IPS DF 4.7 (cell line): ENCODE results near the gene RHBDF1.

ENCODE experiments used
- DNase-seq: peaks from one replicate; pipeline ENCODE4 v3.0.0-alpha.2; 2013; ENCODE audit warnings: low spot score; ENCODE audit errors: extremely low read depth

Gene RHBDF1

DNA sequence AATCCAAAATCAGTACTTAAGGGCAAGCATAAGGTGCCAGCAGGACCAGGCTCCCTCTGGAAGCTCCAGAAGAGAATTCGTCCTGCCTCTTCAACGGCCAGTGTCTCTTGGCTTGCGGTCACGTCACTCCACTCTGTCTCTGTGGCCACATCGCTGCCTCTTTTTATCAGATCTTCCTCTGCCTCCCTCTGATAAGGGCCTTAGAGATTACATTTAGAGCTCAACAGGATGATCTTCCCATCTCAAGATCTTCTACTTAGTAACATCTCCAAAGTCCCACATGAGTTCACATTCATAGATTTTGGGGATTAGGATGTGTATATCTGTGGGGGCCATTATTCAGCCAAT, 22.5 kb upstream of the RHBDF1 start:
- DNase-seq = no peak

DNA sequence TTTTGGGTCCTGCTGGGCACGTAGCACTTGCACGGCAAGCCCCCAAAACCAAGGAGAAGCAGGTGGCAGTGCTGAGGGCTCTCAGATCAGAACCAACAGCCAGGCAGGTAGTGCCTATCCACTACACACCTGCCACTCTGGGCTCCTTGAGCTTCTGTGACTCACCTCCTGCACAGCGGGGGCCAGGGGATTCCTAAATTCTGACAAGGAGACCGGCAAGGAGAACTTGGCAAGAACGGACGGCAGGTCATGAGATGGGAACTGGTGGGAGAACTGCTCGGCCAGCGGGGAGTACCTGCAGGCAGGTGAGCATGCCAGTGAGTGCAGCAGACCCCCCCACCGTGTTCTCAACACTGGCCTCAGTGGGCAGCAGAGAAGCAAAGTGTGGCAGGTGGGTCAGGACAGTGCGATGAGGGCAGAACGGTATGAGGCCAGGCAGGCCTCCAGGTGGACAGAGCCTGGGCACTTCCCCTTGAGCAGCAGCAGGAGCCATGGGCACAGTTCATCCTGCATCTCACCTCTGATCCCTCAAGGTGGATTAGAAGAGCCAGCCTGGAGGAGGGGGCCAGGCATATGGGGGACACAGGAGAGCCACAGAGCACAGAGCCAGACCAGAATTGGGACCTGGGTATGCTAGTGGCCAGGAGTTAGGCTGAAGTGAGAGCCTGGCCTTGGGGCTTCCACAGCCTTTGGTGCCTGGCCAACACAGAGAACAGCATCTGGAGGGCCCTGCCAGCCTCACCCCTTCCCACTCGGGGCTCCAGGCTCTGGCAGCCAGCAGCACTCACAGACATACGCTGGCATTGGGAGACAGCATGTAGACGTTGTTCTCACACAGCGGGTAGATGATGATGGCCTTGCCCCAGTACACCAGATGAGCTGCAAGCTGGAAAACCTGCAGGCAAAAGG, 20.3 kb upstream of the RHBDF1 start:
- DNase-seq = no peak

DNA sequence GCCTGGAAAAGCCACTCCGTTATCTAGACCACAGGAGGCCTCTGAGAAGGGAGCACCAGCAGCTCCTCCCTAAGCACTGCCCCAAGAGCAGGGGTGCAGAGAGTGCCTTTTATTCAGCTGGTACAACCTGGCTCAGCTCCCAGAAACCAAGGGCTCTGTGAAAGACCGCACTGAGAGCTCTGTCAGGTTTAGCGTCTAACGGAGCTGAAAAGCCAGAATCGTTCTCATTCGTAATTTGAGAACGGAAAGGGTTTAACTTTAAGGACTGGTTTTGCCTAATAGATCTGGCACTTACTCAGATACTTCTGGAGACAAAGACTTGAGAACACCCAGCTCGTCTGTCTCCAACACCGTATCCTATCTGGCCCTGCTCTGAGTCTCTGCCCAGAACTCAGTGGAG, 19.1 kb upstream of the RHBDF1 start:
- DNase-seq = no peak

DNA sequence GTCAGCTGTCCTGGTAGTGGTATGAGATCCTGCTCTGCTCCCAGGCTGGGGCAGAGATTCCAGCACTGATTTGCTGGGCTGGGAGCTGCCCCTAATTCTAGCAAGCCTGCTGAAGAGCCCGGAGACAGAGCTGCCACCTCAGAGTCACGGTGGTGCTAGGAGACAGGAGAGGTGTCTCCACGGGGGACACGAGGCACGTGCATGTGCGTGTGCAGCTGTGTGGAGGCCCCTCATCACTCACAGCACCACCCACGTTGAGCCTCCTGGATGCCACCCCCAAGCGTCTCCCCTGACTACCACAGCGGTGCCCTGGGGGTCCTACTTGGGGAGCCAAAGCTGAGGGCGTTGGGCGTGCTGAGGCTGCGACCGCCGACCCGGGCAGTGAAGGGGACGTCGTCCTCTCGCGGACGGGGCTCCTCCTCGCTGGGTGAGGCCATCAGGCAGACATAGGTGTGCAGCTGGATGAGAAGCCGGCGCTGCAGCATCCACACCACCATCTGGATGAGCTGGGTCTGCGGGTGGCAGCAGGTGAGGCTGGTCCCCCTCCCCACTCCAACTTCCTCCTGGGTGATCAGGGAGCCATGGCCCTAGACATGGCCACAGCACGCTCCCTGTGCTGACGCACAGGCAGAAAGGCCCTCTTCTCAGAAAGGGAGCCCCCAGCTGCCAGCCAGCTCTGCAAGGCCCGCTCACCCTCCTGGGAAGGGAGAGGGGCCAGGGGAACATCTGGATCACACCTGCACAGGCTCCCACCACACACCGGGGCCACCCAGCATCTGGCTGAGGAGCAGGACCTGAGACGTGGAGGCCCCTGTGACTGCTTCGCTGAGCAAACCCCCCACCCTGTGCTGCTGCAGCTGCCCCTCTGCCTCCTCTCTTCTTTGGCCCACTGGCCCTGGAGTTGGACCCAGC, 17.2 kb upstream of the RHBDF1 start:
- no peak for DNase-seq

DNA sequence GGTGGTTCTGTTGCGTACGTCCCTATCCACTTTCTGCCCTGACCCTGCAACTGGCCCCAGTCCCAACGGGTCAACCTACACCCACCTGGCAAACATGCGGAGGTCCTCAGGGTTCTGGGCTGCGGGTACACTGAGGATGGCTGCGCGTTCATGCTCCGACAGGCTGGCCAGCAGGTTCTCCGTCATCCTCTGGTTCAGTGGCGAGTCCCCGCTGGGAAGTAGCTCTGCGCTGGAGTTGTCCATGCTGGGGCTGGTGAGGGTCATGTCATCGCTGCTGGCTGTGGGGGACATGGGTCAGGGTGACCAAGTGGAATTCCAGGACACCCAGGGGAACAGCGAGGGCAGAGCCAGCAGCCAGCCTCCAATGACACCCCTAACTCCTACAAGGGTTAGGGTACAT, 16.2 kb upstream of the RHBDF1 start:
- no peak for DNase-seq

DNA sequence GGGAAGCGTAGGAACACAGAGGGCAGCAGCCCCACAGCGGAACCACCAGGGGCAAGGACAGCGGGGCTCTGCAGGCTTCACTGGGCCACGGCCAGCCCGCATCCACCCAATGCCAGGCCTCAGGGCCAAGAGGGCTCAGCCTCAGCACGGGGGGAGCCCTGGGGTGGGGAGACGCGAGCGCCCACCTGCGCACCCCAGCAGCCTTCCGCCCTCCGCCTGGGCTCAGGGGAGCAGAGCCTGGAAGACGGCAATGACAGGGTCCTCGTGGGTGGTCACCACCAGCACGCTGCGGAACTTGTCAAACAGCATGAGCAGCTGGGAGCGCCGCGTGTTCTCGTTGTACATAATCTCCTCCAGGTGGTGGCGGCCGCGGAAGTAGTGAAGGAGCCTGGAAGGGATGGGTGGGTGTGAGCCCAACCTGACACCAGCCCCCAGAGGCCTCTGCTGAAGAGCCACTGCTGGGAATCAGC, 14.1 kb upstream of the RHBDF1 start:
- no peak for DNase-seq

DNA sequence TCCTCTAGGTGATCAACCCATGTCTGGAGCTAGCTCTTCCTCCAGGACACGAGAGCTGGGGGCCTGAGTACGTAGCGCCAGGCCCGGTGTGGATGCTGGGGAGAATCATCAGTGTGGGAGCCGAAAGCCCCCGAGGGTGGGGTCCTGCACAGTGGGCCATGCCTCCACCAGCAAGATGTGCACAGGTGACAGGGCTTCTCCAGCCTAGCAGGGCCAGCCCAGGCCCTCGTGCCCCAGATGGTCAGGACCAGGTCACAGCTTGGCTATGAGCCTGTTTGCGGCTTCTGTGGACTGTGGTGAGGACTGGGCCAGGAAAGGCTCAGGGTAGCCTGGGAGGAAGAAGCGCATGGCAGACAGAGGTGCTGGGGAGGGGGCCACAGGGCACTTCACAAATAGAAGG, 13.4 kb upstream of the RHBDF1 start:
- no peak for DNase-seq

DNA sequence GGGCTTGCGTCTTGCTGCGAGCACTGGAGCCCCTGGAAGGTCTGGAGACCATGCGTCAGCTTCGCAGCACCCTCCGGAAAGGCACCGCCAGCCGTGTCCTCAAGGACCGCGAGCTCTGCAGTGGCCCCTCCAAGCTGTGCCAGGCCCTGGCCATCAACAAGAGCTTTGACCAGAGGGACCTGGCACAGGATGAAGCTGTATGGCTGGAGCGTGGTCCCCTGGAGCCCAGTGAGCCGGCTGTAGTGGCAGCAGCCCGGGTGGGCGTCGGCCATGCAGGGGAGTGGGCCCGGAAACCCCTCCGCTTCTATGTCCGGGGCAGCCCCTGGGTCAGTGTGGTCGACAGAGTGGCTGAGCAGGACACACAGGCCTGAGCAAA, 13.0 kb upstream of the RHBDF1 start:
- no peak for DNase-seq

DNA sequence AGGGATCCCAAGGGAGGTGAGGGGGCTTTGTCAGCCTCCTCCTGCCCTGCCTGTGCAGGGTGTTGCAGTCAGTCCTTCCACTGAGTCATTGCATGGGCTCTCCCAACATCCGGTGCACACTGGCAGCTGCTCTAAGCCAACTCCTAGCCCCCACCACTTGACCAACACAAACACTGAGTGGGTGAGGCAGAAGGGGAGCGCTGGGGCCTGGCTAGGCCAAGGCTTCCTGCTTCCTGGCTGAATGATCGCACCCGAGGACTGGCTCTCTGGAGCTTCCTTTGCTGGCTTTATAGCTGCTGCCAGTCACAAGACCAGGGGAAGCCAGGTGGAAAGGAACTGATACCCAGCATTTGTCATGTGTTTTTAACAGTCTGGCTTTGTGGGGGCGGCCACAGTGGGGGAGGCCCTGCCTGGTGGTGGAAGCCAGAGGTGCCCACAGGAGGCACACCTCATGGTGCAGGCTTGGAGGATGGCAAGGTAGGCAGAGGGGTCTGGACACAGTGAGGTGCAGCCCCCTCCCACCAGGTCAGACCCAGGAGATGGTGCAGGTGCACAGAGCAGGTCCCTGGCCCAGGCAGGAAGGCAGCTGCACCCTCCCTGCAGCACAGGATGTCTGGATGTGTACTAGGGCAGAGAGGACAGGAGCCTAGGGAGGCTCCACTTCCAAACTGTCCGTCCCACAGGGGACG, 12.4 kb upstream of the RHBDF1 start:
- no peak for DNase-seq

DNA sequence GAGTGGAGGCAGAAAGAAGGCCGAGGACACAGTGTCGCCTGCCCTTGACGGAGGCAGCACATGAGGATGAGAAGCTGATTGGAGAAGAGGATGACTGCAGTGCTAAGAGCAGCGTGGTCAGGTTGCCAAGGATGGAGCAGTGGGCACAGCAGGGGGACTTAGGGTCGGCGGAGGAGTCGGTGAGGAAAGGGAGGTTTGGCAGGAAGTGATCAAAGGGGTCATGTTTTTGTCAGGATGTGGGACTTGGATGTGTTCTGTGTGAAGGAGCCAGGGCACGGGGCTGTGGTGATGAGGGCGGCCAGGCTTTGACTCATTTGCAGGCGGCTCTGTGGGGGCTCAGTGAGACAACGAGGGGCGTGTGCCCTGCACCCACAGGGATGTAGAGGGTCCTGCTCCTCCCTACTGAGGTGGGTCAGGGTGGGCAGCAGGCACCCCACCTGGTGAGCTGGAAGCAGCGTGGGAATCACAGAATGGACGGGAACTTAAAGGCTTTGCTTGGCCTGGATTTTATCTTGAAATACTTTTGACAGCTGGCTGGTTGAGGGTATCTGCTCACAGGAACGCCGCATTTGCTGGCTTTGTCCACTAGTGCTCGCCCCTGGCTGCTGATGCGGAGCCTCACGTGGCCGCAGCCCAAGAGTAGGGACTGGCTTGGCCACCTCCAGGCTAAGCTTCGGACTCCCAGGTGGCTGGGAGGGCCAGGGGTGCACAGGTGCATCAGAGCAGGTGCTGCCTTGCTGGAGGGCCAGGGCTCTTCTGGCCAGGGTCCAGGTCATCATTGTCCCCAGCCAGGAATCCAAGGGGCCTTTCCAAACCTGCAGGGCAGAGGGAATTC, 11.6 kb upstream of the RHBDF1 start:
- no peak for DNase-seq

DNA sequence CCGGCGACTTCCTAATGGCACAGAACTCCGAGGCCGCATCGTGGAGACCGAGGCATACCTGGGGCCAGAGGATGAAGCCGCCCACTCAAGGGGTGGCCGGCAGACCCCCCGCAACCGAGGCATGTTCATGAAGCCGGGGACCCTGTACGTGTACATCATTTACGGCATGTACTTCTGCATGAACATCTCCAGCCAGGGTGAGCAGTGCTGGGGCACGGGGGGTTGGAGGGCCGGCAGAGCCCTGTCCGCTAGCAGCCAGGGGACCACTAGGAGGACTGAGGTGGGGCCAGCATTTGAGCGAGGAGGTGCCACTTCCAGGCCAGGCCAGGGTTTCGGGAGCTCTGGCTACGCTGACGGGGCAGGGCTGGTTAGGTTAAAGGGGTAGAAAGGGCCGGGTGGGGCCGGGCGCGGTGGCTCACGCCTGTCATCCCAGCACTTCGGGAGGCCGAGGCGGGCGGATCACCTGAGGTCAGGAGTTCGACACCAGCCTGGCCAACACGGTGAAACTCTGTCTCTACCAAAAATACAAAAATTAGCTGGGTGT, 10.7 kb upstream of the RHBDF1 start:
- no peak for DNase-seq

DNA sequence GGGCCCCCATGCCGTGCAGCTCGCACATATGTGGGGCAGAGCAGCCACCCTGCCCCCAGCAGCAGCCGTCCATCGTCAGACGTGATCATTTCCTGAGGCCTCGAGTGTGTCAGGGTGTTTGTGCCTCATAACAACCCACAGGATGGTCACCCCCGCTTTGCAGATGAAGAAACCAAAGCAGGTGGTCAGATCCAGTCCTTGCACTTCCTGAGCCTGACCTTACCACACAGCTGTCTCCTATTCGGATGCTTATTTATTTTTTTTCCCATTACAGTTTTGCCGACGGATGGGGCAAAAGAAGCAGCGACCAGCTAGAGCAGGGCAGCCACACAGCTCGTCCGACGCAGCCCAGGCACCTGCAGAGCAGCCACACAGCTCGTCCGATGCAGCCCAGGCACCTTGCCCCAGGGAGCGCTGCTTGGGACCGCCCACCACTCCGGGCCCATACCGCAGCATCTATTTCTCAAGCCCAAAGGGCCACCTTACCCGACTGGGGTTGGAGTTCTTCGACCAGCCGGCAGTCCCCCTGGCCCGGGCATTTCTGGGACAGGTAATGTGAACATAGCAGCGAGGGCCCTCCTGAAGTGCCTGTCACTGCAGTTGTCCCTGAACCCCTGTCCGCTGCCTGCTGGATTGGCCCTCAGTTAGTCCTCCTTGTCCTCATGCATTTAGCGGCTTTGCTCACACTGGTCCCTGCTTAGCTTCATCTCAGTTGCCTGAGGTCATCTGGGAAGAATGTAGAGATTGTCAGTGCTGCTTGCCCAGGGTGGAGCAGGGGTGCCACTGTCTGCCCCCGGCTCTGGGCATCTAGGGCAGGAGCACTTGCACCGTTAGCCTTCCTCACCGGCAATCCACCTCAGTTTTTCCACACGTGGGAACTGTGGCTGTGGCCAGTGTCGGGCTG, 7.0 kb upstream of the RHBDF1 start:
- DNase-seq = no peak

DNA sequence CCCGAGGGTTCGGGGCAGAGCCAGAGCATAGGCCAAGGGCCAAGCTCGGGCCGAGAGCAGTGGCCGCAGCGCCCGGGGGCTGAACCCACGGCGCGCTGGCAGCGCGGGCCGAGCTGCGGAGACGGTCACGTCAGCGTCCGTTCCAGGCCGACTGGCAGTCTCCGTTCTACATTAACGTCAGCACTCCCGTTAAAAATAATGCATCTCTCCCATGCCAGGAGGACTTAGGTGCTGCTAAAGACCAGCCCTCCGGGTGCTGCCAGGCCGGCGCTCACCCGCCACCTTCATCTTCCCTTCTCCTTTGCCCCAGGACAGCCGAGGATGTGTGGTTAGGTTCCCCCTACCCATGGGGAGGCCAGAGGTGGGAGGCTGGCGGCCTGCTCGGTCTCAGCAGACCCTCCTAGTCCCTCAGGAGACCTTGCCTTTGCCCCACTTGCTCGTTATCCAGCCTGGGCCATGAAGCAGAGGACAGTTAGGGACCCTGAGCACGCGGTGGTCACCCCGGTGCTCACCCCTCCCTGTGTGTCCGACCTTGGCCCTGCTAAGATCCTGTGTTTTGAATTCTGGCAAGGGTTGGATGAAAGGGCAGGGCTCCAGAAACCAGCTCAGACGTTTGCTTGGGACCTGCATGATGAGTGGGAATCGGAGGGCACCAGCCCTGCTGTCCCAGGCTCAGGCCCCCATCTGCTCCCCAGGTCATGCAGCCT, 6.2 kb upstream of the RHBDF1 start:
- DNase-seq = no peak

DNA sequence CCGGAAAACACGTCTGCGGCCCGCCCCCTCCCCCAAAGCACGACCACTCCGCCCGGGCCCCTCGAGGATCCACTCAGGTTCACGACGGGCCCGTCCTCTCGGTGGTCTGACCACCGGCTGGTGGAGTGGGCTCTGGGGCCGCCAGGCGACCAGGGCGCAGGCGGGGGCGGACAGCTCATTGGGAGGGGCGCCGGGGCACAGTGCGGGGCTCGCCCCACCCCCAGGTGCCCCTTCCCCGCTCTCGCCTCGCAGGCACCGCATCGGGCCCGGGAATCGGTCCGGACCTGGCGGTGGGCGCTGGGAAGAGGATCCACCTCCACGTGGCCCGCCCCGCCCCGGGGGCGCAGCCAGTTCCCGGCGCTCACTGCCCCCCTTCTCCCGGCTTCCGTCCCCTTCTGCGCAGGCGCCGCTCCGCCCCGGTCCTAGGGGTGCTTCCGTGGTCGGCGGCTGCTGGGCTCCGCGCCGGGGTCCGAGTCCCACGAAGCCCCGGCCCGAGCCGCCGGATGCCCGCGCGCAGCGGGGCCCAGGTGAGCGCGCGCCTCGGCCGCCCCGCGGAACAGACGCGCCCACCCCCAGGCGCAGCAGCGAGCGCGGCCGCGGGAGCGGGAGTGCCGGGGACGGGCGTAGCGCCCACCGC, 5.5 kb upstream of the RHBDF1 start, which contains the start of gene MPG:
MPG (plus strand) TSS at position 419 of the 637 bp plus-strand sequence; CDS start at position 504, 85 bp downstream.
- no peak for DNase-seq

DNA sequence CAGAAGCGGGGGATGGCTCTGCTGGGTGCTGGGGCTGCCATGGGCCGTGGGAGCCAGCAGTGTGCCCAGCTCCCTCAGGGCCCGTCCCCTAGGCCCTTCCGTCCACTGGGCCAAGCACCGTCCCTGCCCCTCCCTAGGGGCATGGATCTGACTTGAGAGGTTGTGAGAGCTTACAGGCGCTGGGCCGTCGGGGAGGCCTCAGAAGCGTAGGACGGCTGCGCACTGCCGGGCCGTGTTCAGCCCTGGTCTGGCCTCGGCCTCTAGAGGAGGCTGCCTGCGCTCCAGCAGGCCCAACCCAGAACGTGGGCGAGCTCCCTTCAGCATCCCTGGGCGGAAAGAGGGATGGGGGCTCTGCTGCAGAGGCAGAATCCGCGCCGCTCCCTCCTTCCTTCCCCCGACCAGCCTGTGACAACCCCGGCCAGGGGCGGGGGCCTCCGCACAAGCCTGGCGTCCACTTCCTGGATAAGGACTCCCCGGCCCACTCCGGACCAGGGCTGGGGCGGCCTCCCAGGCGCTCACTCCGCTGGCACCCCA, 4.9 kb upstream of the RHBDF1 start:
- DNase-seq = no peak

DNA sequence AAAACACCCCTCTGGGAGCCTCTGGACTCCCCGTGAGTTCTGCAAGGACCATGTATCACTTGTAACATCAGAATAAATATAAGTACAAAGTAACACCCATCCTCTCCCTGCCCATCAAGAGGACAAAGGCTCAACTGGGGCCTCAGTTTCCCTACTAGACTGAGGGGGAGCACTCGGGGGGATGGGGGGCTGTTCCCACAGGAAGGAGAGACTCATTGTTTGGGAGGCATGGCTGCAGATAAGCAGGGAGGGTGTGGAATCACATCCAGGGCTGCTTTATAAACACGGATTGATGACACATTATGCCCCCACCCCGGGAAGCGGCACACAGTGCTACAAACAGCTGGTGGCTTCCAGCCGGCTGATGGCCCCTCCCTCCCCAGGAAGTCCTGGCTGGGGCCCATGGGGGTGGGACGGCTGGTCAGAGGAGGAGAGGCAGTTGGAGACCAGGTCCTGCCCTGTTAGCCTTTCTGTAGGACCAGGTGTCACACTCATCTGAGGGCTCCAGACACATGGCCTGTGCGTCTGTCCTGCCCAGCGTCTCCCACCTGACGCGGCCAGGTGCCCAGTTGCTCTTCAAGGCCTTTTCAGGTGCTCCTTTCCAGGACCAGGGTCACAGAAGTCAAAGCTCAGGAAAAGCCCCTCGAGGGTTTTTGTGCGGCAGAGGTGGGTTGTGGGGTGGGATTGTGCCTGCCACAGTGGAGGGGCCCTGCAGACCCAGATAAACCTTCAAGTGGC, 4.3 kb upstream of the RHBDF1 start:
- DNase-seq = no peak
